Body of pancreas (tissue), 4 donors: ENCODE data around the gene GPR21. TPM values are rescaled to one million over a fixed set of nuclear protein-coding genes. Genes with fewer than 3 reads are reported as not detected.

Experiments
- ATAC-seq: fragments of 150-250 bp; one replicate; pipeline ENCODE4 v1.9.1; 2016
- DNase-seq, 4 donors: peaks; one replicate each; pipeline ENCODE4 v3.0.0-alpha.2; 2019
- H3K27ac ChIP-seq, 4 donors: fragments of 200-600 bp; sonication (generic); 1 replicate in 3 of 4; 2 replicates in 1 of 4; pipeline versions ENCODE4 v1.5.1 to v1.6.1; 2016 to 2019; ENCODE audit warnings: mild to moderate bottlenecking in 1 of 4, mixed read lengths in 1 of 4, moderate library complexity in 1 of 4
- H3K27me3 ChIP-seq, 2 donors: fragments of 200-600 bp; sonication (generic); one replicate each; pipeline ENCODE4 v1.6.0; 2016; ENCODE audit warnings: mild to moderate bottlenecking in 1 of 2
- H3K36me3 ChIP-seq, 2 donors: fragments of 200-600 bp; sonication (generic); replicated peaks in 1 of 2; 2 replicates each; pipeline ENCODE4 v1.5.1; 2016; ENCODE audit warnings: low read depth in 2 of 2; ENCODE audit not compliant: insufficient read depth in 1 of 2
- H3K4me1 ChIP-seq: fragments of 200-600 bp; sonication (generic); one replicate; pipeline ENCODE4 v1.6.0; 2016
- H3K4me3 ChIP-seq, 2 donors: fragments of 200-600 bp; sonication (generic); 1 replicate in 1 of 2; 2 replicates in 1 of 2; pipeline ENCODE4 v1.5.1; 2016 to 2019
- H3K9me3 ChIP-seq, 3 donors: fragments of 200-600 bp; sonication (generic); 1 replicate in 2 of 3; 2 replicates in 1 of 3; pipeline ENCODE4 v1.5.1; 2016
- POLR2A ChIP-seq, 3 donors: fragments of 450-650 bp; IDR thresholded peaks; one replicate each; pipeline ENCODE4 v1.6.1; 2016; ENCODE audit warnings: antibody characterized with exemption in 3 of 3, mild to moderate bottlenecking in 2 of 3
- WGBS, 2 donors: methylation state at CpG; one replicate each; pipeline ENCODE4 v1.1.5; 2017; 5-methylcytosine and 5-hydroxymethylcytosine counted together
- intact Hi-C: fragments of 100-400 bp; cut with DNase I; formaldehyde crosslinking; loops from one replicate; pipeline ENCODE4 v1.15.1; 2023
- total RNA-seq, 2 donors: library from RNA; depleted of rRNA; stranded (reverse); fragments of >200 nt; gene quantifications; one replicate each; pipeline ENCODE4 v1.1.0, GENCODE V29; 2016
- TF ChIP-seq, protein P1 (sequence below), 7 experiments: fragments of 450-650 bp in 4 of 7; fragments of 200-600 bp in 3 of 7; sonication (generic) in 3 of 7; IDR thresholded peaks; one replicate each; pipeline ENCODE4 v1.5.1; 2016 to 2019; ENCODE audit warnings: antibody characterized with exemption in 7 of 7

Gene GPR21
- total RNA-seq, 2 donors from 2014 or later: not detected

- TF ChIP-seq POLR2A (IDR thresholded peaks at IDR 0.05): no peak
- TF ChIP-seq, protein P1, sequence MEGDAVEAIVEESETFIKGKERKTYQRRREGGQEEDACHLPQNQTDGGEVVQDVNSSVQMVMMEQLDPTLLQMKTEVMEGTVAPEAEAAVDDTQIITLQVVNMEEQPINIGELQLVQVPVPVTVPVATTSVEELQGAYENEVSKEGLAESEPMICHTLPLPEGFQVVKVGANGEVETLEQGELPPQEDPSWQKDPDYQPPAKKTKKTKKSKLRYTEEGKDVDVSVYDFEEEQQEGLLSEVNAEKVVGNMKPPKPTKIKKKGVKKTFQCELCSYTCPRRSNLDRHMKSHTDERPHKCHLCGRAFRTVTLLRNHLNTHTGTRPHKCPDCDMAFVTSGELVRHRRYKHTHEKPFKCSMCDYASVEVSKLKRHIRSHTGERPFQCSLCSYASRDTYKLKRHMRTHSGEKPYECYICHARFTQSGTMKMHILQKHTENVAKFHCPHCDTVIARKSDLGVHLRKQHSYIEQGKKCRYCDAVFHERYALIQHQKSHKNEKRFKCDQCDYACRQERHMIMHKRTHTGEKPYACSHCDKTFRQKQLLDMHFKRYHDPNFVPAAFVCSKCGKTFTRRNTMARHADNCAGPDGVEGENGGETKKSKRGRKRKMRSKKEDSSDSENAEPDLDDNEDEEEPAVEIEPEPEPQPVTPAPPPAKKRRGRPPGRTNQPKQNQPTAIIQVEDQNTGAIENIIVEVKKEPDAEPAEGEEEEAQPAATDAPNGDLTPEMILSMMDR (IDR thresholded peaks at IDR 0.05): no peak
- 95% methylated on average over 11 of the region's 11 CpGs for WGBS, 2 donors
- no peak for ATAC-seq
- Histone ChIP-seq H3K36me3 (peaks cover 0 to 9% of the 10 kb centered on the region in 2 donors), H3K9me3 (no peaks in the 10 kb centered on the region), H3K27me3 (no peaks in the 10 kb centered on the region), H3K27ac (no peak overlapping the region), H3K4me3 (no peak overlapping the region), H3K4me1 (no peaks in the 10 kb centered on the region)
- no peak for DNase-seq
- intact Hi-C loops: no loop called here
Observed at GRCh38 chr9:123063896-123064295, 30.4 kb downstream of the GPR21 start.

GRCh38 chr9:123064716-123065115 lies 31.2 kb downstream of the GPR21 start:
- peaks cover 0 to 9% of the 10 kb centered on the region in 2 donors for H3K36me3 ChIP-seq
- 75 to 80% methylated on average over 2 of the region's 2 CpGs for WGBS, 2 donors
- intact Hi-C loops: no loop called here

DNA sequence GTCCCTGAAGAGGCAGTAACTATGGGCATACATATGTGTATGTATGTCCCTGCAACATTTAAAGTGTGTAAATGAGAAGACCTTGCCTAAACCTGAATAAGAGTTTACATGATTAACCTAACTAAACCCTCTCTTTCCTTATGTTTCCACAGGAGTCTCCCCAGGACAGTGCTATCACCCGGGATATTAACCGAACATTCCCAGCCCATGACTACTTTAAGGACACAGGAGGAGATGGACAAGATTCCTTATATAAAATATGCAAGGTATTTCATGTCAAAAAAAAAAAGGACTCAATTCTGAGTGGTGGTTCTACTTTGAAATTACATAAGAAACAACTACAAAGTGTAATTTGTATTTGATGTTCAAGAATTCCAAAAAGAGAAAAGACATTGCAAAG lies 31.7 kb downstream of the GPR21 start:
- intact Hi-C loops: no loop called here
- Histone ChIP-seq H3K36me3 (peaks cover 0 to 12% of the 10 kb centered on the region in 2 donors), H3K4me1 (no peaks in the 10 kb centered on the region), H3K9me3 (no peaks in the 10 kb centered on the region), H3K27me3 (no peaks in the 10 kb centered on the region), H3K27ac (no peak overlapping the region), H3K4me3 (no peak overlapping the region)
- TF ChIP-seq, protein P1 (IDR thresholded peaks at IDR 0.05): no peak
- ATAC-seq (no peak), DNase-seq (no peak)
- WGBS, 2 donors: 95 to 100% methylated on average over 2 of the region's 2 CpGs

More at GRCh38 chr9:123064716-123065115, 31.2 kb downstream of the GPR21 start:
- ATAC-seq (no peak), DNase-seq (no peak)
- H3K27me3 ChIP-seq: no peaks in the 10 kb centered on the region
- no peak overlapping the region for H3K4me3 ChIP-seq
- H3K4me1 ChIP-seq: no peaks in the 10 kb centered on the region
- H3K27ac ChIP-seq: no peak overlapping the region
- H3K9me3 ChIP-seq: no peaks in the 10 kb centered on the region
- TF ChIP-seq POLR2A (IDR thresholded peaks at IDR 0.05): no peak
- TF ChIP-seq, protein P1 (IDR thresholded peaks at IDR 0.05): no peak

DNA sequence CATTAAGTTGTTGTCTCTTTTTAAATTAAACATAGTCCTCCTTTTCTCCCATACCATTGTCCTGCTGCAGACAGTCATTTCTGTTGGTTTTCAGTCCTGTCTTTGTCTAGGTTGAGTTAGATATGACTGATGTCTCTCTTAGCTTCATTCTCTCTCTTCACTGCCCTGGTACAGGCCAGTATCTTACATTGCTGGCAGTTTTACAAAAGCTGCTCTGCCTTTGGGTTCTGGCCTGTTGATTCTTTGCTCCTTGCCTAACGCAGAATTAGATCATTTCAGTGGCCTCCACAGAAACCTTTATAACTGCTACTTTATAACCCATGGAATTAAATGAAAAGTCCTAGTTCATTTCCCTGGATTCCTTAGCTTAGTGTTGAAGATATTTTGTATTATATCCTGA lies 33.7 kb downstream of the GPR21 start:
- intact Hi-C loops: no loop called here
- Histone ChIP-seq H3K27ac (no peak overlapping the region), H3K4me1 (no peaks in the 10 kb centered on the region), H3K27me3 (no peaks in the 10 kb centered on the region), H3K4me3 (no peak overlapping the region), H3K9me3 (no peaks in the 10 kb centered on the region), H3K36me3 (peaks cover 0 to 12% of the 10 kb centered on the region in 2 donors)
- no peak for DNase-seq
- TF ChIP-seq, protein P1 (IDR thresholded peaks at IDR 0.05): no peak
- no peak for TF ChIP-seq POLR2A (IDR thresholded peaks at IDR 0.05)
- no peak for ATAC-seq
- 86 to 100% methylated on average over 1 of the region's 1 CpG for WGBS, 2 donors

DNA sequence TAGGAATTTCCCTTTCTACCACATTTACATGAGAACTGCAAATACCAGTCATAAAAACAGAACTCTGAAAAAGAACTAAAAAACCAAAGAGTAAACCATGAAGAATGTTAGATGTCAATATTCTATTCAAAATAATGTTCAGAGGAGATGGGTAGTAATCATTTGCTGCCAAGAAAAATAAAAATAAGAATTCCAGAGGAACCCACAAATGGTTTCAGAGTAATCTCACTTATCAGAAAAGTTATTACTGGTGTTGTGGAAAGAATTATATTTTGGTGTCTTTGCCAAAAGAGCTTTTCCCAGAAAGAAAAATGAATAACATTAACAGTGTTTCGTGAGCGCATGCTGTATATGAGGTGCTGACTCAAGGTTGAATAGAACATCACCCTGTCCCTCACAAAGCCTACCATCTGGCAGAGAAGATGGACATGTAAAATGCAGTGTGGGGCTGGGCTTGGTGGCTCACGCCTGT lies 35.6 kb downstream of the GPR21 start:
- 90 to 92% methylated on average over 3 of the region's 3 CpGs for WGBS, 2 donors
- Histone ChIP-seq H3K36me3 (peaks cover 0 to 12% of the 10 kb centered on the region in 2 donors), H3K4me3 (no peak overlapping the region), H3K27ac (no peak overlapping the region), H3K9me3 (no peaks in the 10 kb centered on the region), H3K4me1 (no peaks in the 10 kb centered on the region), H3K27me3 (no peaks in the 10 kb centered on the region)
- intact Hi-C loops: no loop called here
- ATAC-seq (no peak), DNase-seq (no peak)
- TF ChIP-seq, protein P1 (IDR thresholded peaks at IDR 0.05): no peak
- no peak for TF ChIP-seq POLR2A (IDR thresholded peaks at IDR 0.05)
